ENCODE measurements around the gene A1CF. TPM values are rescaled to one million over a fixed set of nuclear protein-coding genes. Genes with fewer than 3 reads are reported as not detected.
"Not testable (repeated sequence)": the region's sequence is repeated elsewhere in the genome, so short reads cannot be mapped to it uniquely, and the experiment has no call there.

The A1CF gene
- total and polyA plus RNA-seq, 3 donors from 2014 or later = 0.12 TPM; not detected in 2

DNA sequence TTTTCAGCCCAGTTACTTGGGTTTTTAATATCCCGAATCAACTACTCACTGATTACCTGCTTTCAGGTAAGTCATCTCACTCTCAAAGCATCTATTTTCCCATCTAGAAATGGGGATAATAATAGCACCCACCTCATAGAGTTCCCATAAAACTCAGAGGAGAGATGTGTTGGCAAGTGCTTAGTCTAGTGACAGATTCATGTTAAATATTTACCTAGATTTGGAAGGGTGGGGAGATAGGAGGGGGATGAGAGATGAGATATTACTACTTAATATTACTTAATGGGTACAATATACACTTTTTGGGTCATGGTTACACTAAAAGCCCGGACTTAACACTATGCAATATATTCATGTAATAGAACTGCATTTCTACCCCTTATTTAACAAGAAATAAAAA is 7.0 kb upstream of the A1CF start:
- intact Hi-C loops (cut with DNase I; ENCODE audit: low total_unique reads) = no loop called here
- Histone ChIP-seq H3K27ac (no peak overlapping the region), H3K4me1 (no peaks in the 10 kb centered on the region), H3K4me3 (no peak overlapping the region), H3K27me3 (no peaks in the 10 kb centered on the region), H3K9me3 (no peaks in the 10 kb centered on the region), H3K36me3 (ENCODE audit: low read depth, missing control alignments) (no peaks in the 10 kb centered on the region)
- TF ChIP-seq POLR2A (IDR thresholded peaks at IDR 0.05) = no peak
- TF ChIP-seq, protein P1, sequence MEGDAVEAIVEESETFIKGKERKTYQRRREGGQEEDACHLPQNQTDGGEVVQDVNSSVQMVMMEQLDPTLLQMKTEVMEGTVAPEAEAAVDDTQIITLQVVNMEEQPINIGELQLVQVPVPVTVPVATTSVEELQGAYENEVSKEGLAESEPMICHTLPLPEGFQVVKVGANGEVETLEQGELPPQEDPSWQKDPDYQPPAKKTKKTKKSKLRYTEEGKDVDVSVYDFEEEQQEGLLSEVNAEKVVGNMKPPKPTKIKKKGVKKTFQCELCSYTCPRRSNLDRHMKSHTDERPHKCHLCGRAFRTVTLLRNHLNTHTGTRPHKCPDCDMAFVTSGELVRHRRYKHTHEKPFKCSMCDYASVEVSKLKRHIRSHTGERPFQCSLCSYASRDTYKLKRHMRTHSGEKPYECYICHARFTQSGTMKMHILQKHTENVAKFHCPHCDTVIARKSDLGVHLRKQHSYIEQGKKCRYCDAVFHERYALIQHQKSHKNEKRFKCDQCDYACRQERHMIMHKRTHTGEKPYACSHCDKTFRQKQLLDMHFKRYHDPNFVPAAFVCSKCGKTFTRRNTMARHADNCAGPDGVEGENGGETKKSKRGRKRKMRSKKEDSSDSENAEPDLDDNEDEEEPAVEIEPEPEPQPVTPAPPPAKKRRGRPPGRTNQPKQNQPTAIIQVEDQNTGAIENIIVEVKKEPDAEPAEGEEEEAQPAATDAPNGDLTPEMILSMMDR (IDR thresholded peaks at IDR 0.05) = no peak
- no peak for DNase-seq
- 71 to 89% methylated on average over 2 of the region's 2 CpGs for WGBS, 2 donors

DNA sequence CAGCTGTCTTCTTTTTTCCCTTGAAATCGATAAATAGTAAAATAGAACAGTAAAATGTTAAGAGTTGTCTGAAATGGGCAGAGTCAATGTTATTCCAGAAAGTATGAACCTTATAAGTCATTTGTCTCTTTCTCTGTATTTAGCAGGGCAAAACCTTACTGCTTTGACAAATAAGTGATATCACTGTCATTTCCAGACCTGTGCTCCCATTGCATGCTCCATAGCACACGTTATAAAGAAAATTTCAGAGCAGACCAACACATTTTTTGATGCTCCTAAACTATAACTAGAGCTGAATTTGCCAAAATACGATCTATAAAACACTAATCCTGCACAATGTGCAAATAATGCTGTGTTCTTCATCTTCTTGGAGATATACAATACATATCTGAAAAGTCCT is 1.1 kb downstream of the A1CF start:
- Histone ChIP-seq H3K4me3 (no peak overlapping the region), H3K36me3 (ENCODE audit: low read depth, missing control alignments) (no peaks in the 10 kb centered on the region), H3K4me1 (no peaks in the 10 kb centered on the region), H3K9me3 (no peaks in the 10 kb centered on the region), H3K27ac (no peak overlapping the region), H3K27me3 (no peaks in the 10 kb centered on the region)
- TF ChIP-seq POLR2A (IDR thresholded peaks at IDR 0.05) = no peak
- TF ChIP-seq, protein P1 (IDR thresholded peaks at IDR 0.05) = no peak
- intact Hi-C loops (cut with DNase I; ENCODE audit: low total_unique reads) = no loop called here
- WGBS, 2 donors = 82 to 83% methylated on average over 3 of the region's 3 CpGs
- no peak for DNase-seq

- WGBS, 2 donors = 70 to 73% methylated on average over 5 of the region's 5 CpGs
- Histone ChIP-seq H3K27me3 (no peaks in the 10 kb centered on the region), H3K27ac (no peak overlapping the region), H3K4me1 (no peaks in the 10 kb centered on the region), H3K9me3 (no peaks in the 10 kb centered on the region), H3K4me3 (no peak overlapping the region), H3K36me3 (ENCODE audit: low read depth, missing control alignments) (no peaks in the 10 kb centered on the region)
- intact Hi-C loops (cut with DNase I; ENCODE audit: low total_unique reads) = no loop called here
- TF ChIP-seq, protein P1 (IDR thresholded peaks at IDR 0.05) = no peak
- no peak for TF ChIP-seq POLR2A (IDR thresholded peaks at IDR 0.05)
- DNase-seq = no peak
Observed at GRCh38 chr10:50883629-50884028, 1.8 kb downstream of the A1CF start.

DNA sequence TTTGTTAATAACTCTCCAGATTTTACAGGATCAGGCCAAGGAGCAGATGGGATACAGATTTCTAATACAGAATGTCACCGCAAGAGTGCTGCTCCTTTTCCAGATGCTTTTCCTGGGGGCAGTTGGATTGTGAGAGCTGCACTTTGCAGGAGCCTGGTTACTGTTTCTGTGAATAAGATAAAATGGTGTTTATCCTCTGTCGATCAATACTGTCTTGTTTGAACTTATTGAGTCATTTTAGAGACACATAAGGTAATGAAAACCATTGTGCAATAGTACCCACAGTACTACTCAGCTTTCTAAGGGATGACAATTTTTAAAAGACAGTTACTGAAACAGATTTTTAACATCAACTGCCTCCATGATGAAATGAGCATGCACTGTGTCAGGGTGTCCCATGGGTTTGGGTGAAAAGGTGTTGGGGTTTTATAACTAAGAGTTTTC is 2.9 kb downstream of the A1CF start:
- Histone ChIP-seq H3K4me3 (no peak overlapping the region), H3K27ac (no peak overlapping the region), H3K27me3 (no peaks in the 10 kb centered on the region), H3K9me3 (no peaks in the 10 kb centered on the region), H3K4me1 (no peaks in the 10 kb centered on the region), H3K36me3 (ENCODE audit: low read depth, missing control alignments) (no peaks in the 10 kb centered on the region)
- WGBS, 2 donors = 90 to 95% methylated on average over 2 of the region's 2 CpGs
- no peak for TF ChIP-seq POLR2A (IDR thresholded peaks at IDR 0.05)
- TF ChIP-seq, protein P1 (IDR thresholded peaks at IDR 0.05) = no peak
- intact Hi-C loops (cut with DNase I; ENCODE audit: low total_unique reads) = no loop called here
- no peak for DNase-seq

DNA sequence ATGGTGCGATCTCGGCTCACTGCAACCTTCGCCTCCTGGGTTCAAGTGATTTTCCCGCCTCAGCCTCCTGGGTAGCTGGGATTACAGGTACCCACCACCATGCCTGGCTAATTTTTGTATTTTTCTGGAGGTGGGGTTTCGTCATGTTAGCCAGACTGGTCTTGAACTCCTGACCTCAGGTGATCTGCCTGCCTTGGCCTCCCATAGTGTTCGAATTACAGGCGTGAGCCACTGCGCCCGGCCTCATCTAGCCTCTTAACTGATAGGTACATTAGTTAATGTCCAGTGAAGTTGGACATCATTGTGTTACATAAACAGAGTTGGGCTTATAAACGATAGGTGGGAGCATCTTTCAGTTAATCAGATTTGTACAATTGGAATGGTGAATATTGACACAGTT is 4.4 kb downstream of the A1CF start:
- intact Hi-C loops (cut with DNase I; ENCODE audit: low total_unique reads); H3K9me3 ChIP-seq; DNase-seq; H3K27ac ChIP-seq; H3K27me3 ChIP-seq; H3K4me3 ChIP-seq; H3K36me3 ChIP-seq (ENCODE audit: low read depth, missing control alignments); H3K4me1 ChIP-seq: not testable (repeated sequence)
- WGBS, 2 donors = 95% methylated on average over 10 of the region's 10 CpGs
